B cell (primary cell): ENCODE measurements around the gene CD6. TPM values are rescaled to one million over a fixed set of nuclear protein-coding genes. Genes with fewer than 3 reads are reported as not detected.

Source experiments
- ATAC-seq: fragments of 200-7000 bp; cut with Tn5 transposase; one replicate; pipeline ENCODE4 v1.10.0; 2021; ENCODE audit warnings: low read depth, mild to moderate bottlenecking, moderate number of reproducible peaks, moderate library complexity
- CTCF ChIA-PET: fragments of 350-600 bp; sonication (Branson Sonifier 250); formaldehyde crosslinking; loops from one replicate; lab custom pipeline; 2021; ENCODE audit warnings: antibody characterized with exemption, inconsistent platforms; lab: Charles Lee
- POLR2A ChIA-PET: fragments of 350-600 bp; sonication (Branson Sonifier 250); formaldehyde crosslinking; loops from one replicate; lab custom pipeline; 2021; ENCODE audit warnings: antibody characterized with exemption; lab: Charles Lee
- DNase-seq: peaks from one replicate; pipeline ENCODE4 v3.0.0; 2013
- H2AFZ ChIP-seq: 2 replicates; pipeline ENCODE4 v1.6.1; 2012; ENCODE audit warnings: mild to moderate bottlenecking, low read depth, low read length; ENCODE audit not compliant: insufficient read depth, poor library complexity, severe bottlenecking
- H3K27ac ChIP-seq, 2 donors: 1 replicate in 1 of 2; 2 replicates in 1 of 2; pipeline ENCODE4 v1.5.1; 2012 to 2013; ENCODE audit warnings: low read length in 2 of 2, mild to moderate bottlenecking in 2 of 2, moderate library complexity in 1 of 2
- H3K27me3 ChIP-seq, 4 experiments: fragments of 200-600 bp in 1 of 4; sonication (generic) in 1 of 4; replicated peaks in 1 of 4; 1 replicate in 2 of 4; 2 replicates in 2 of 4; pipeline versions ENCODE4 v1.6.1 to v1.7.0; 2013 to 2016; ENCODE audit warnings: low read length in 3 of 4, mild to moderate bottlenecking in 2 of 4, mixed read lengths in 1 of 4, moderate library complexity in 1 of 4; ENCODE audit not compliant: insufficient read depth in 4 of 4, control insufficient read depth in 3 of 4; ENCODE audit errors: control extremely low read depth in 1 of 4
- H3K36me3 ChIP-seq, 2 experiments: replicated peaks in 1 of 2; 1 replicate in 1 of 2; 2 replicates in 1 of 2; pipeline versions ENCODE4 v1.6.1 to v1.7.1; 2013; ENCODE audit warnings: low read length in 1 of 2; ENCODE audit not compliant: insufficient read depth in 2 of 2, control insufficient read depth in 1 of 2; ENCODE audit errors: control extremely low read depth in 1 of 2, extremely low read depth in 1 of 2
- H3K4me1 ChIP-seq, 2 donors: fragments of 200-600 bp in 1 of 2; sonication (generic) in 1 of 2; 1 replicate in 1 of 2; 2 replicates in 1 of 2; pipeline versions ENCODE4 v1.5.1 to v1.6.1; 2013 to 2017; ENCODE audit warnings: low read length in 2 of 2; ENCODE audit not compliant: control insufficient read depth in 2 of 2, insufficient read depth in 2 of 2
- H3K4me2 ChIP-seq: replicated peaks from 2 replicates; pipeline ENCODE3; 2012; ENCODE audit warnings: mild to moderate bottlenecking, low read depth, low read length; ENCODE audit not compliant: poor library complexity, severe bottlenecking
- H3K4me3 ChIP-seq, 5 experiments: fragments of 200-600 bp in 1 of 5; sonication (generic) in 1 of 5; 1 replicate in 3 of 5; 2 replicates in 2 of 5; pipeline versions ENCODE4 v1.5.1 to v1.7.0; 2011 to 2016; ENCODE audit warnings: low read length in 4 of 5, mild to moderate bottlenecking in 4 of 5, low read depth in 2 of 5, control low read depth in 1 of 5, moderate library complexity in 1 of 5; ENCODE audit not compliant: insufficient read depth in 1 of 5; ENCODE audit errors: control extremely low read depth in 1 of 5, extremely low read depth in 1 of 5
- H3K79me2 ChIP-seq: fragments of 200-600 bp; sonication (generic); one replicate; pipeline ENCODE4 v1.6.0; 2016; ENCODE audit warnings: low read length; ENCODE audit not compliant: control insufficient read depth, insufficient read depth
- H3K9ac ChIP-seq: fragments of 200-600 bp; sonication (generic); 2 replicates; pipeline ENCODE4 v1.6.1; 2017; ENCODE audit warnings: mild to moderate bottlenecking, low read length, moderate library complexity
- H3K9me3 ChIP-seq, 3 donors: one replicate each; pipeline versions ENCODE4 v1.6.1 to v1.7.1; 2013; ENCODE audit warnings: low read length in 2 of 3; ENCODE audit not compliant: control insufficient read depth in 2 of 3, insufficient read depth in 1 of 3; ENCODE audit errors: control extremely low read depth in 1 of 3
- H4K20me1 ChIP-seq: 2 replicates; pipeline ENCODE4 v1.6.0; 2012; ENCODE audit warnings: mild to moderate bottlenecking, low read length; ENCODE audit not compliant: insufficient read depth, control insufficient read depth, poor library complexity, severe bottlenecking
- H3K27ac Mint-ChIP-seq: one replicate; pipeline ENCODE4 v1.8.0; 2021; ENCODE audit warnings: mixed read lengths
- H3K27me3 Mint-ChIP-seq: one replicate; pipeline ENCODE4 v1.8.0; 2021; ENCODE audit warnings: mixed read lengths
- H3K4me1 Mint-ChIP-seq: one replicate; pipeline ENCODE4 v1.8.0; 2021; ENCODE audit warnings: mixed read lengths
- H3K4me3 Mint-ChIP-seq: one replicate; pipeline ENCODE4 v1.8.0; 2021; ENCODE audit warnings: mixed read lengths
- H3K9me3 Mint-ChIP-seq: one replicate; pipeline ENCODE4 v1.8.0; 2022; ENCODE audit warnings: mixed read lengths; ENCODE audit not compliant: insufficient read depth
- EZH2 ChIP-seq: IDR thresholded peaks from 2 replicates; pipeline ENCODE4 v1.6.1; 2012; ENCODE audit warnings: borderline replicate concordance, low read depth, mild to moderate bottlenecking, moderate library complexity, low read length; ENCODE audit not compliant: insufficient read depth, poor library complexity, severe bottlenecking
- WGBS: methylation state at CpG from one replicate; pipeline ENCODE4 v1.1.5; 2013; ENCODE audit warnings: missing lambda C conversion rate; ENCODE audit not compliant: insufficient coverage; 5-methylcytosine and 5-hydroxymethylcytosine counted together
- intact Hi-C: fragments of 100-400 bp; cut with micrococcal nuclease; formaldehyde crosslinking; loops from one replicate; pipeline ENCODE4 v1.10.0; 2022
- polyA plus RNA-seq: library from polyadenylated mRNA; depleted of rRNA; stranded (reverse); fragments of >200 nt; gene quantifications from 2 replicates; pipeline ENCODE4 v1.2.3, GENCODE V29; 2012
- total RNA-seq, 2 donors: library from RNA; stranded (reverse); fragments of 120-200 nt in 1 of 2; gene quantifications; 1 replicate in 1 of 2; 2 replicates in 1 of 2; pipeline versions ENCODE4 v1.2.3 to v1.2.4, GENCODE V29; 2013 to 2022
- TF ChIP-seq, protein P1 (sequence below): fragments of 200-600 bp; IDR thresholded peaks from one replicate; pipeline ENCODE4 v1.8.0; 2022; ENCODE audit warnings: antibody characterized with exemption, mild to moderate bottlenecking

Gene CD6
- total and polyA plus RNA-seq, 2 donors (not counting 1 experiment from before 2014, with no cell fraction given): 9.3 to 13.6 TPM

DNA sequence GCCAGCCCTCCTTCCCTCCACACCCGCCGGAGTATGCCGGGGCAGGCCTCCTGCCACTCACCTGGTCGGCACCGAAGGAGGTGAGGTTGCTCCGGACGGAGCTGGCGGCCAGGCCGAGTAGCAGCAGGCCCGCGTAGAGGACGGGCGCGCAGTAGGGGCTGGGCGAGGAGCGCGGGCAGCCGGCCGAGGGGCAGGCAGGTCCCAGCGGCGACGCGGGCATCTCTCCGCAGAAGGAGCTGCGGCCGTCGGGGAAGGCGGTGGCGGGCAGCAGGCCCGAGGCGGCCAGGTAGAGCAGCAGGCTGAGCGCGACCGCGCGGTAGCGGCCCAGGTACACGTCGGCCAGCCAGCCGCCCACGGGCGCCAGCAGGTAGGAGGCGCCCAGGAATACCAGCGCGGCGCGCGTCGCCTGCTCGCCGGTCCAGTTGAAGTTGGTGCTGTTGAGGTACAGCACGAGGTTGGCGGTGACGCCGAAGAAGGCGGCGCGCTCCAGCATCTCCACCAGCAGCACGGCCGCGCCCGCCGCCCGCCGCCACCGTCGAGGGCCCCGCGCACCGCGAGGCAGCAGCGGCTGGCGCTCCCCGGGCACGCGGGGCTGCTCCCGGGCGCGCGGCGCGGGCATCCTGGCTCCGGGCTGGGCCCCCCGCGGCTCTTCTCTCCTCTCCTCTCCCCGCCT is 20.4 kb upstream of the CD6 start:
- POLR2A ChIA-PET: interaction anchor here (0.9 to 3.6 kb wide), 3 partner anchors 19 to 210 kb away, joined by 3 to 26 read pairs (median 5); partner anchors contain the start of gene TMEM109
- no peaks in the 10 kb centered on the region for H3K9me3 ChIP-seq
- intact Hi-C loops: loop anchor here (5.0 kb wide), 1 partner anchor 109 kb away; the partner anchor contains the start of gene CCDC86
- peaks cover 4 to 18% of the 10 kb centered on the region in 2 experiments for H3K36me3 ChIP-seq
- peak overlapping the region; percentile 100 for H3K4me2 ChIP-seq
- Mint-ChIP-seq H3K9me3 (no peaks in the 10 kb centered on the region), H3K27ac (peak overlapping the region; percentile 94), H3K27me3 (no peaks in the 10 kb centered on the region), H3K4me3 (peak overlapping the region; percentile 90), H3K4me1 (peaks cover 59% of the 10 kb centered on the region)
- peak overlapping the region; percentile 15 to 99 (median 81) for H3K4me3 ChIP-seq
- peak overlapping the region; percentile 88 for H3K9ac ChIP-seq
- H4K20me1 ChIP-seq: peaks cover 39% of the 10 kb centered on the region
- peaks cover 61% of the 10 kb centered on the region for H3K79me2 ChIP-seq
- peak; percentile 73 for DNase-seq
- TF ChIP-seq, protein P1, sequence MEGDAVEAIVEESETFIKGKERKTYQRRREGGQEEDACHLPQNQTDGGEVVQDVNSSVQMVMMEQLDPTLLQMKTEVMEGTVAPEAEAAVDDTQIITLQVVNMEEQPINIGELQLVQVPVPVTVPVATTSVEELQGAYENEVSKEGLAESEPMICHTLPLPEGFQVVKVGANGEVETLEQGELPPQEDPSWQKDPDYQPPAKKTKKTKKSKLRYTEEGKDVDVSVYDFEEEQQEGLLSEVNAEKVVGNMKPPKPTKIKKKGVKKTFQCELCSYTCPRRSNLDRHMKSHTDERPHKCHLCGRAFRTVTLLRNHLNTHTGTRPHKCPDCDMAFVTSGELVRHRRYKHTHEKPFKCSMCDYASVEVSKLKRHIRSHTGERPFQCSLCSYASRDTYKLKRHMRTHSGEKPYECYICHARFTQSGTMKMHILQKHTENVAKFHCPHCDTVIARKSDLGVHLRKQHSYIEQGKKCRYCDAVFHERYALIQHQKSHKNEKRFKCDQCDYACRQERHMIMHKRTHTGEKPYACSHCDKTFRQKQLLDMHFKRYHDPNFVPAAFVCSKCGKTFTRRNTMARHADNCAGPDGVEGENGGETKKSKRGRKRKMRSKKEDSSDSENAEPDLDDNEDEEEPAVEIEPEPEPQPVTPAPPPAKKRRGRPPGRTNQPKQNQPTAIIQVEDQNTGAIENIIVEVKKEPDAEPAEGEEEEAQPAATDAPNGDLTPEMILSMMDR: no peak
- no peak for TF ChIP-seq EZH2
- WGBS: 7% methylated on average over 82 of the region's 86 CpGs
- peak overlapping the region; percentile 91 for H2AFZ ChIP-seq
- CTCF ChIA-PET: interaction anchor here (0.8 to 3.1 kb wide), 8 partner anchors 8 to 180 kb away, joined by 3 to 14 read pairs (median 6); no protein-coding TSS in a partner anchor
- ATAC-seq: peak; percentile 11
- H3K27ac ChIP-seq: peak overlapping the region; percentile 91 to 98
- peaks cover 48 to 60% of the 10 kb centered on the region in 2 donors for H3K4me1 ChIP-seq
- no peaks in the 10 kb centered on the region for H3K27me3 ChIP-seq

DNA sequence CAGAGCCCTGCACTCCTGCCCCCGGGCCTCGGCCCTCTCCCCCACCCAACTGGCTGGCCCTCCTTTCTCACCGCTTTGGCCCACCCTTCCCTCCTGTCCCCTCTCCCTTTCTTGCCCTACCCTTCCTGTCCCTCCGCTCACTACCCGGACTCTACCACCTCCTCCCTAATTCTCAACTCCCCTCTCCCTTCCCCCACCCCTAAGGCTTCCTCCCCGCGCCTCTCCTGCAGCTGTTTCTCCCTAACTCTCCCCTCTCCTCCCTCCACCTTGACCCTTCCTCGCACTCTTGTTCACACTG is 19.9 kb upstream of the CD6 start:
- peak overlapping the region; percentile 90 for H3K4me3 Mint-ChIP-seq
- peak overlapping the region; percentile 91 for H2AFZ ChIP-seq
- peaks cover 48 to 62% of the 10 kb centered on the region in 2 donors for H3K4me1 ChIP-seq
- H4K20me1 ChIP-seq: peaks cover 34% of the 10 kb centered on the region
- H3K27me3 Mint-ChIP-seq: no peaks in the 10 kb centered on the region
- peak overlapping the region; percentile 94 for H3K27ac Mint-ChIP-seq
- peak overlapping the region; percentile 91 to 98 for H3K27ac ChIP-seq
- ChIA-PET POLR2A (interaction anchor here (0.7 to 3.6 kb wide), 4 partner anchors 19 to 125 kb away, joined by 3 to 26 read pairs (median 11); partner anchors contain the start of gene TMEM109), CTCF (interaction anchor here (0.8 to 3.1 kb wide), 4 partner anchors 9 to 36 kb away, joined by 3 to 14 read pairs (median 4); no protein-coding TSS in a partner anchor)
- no peak for DNase-seq
- H3K4me2 ChIP-seq: peak overlapping the region; percentile 100
- H3K4me1 Mint-ChIP-seq: peaks cover 55% of the 10 kb centered on the region
- peaks cover 2 to 14% of the 10 kb centered on the region in 2 experiments for H3K36me3 ChIP-seq
- H3K9me3 ChIP-seq: no peaks in the 10 kb centered on the region
- H3K4me3 ChIP-seq: peak overlapping the region; percentile 53 to 99 (median 81)
- peak; percentile 8 for ATAC-seq
- TF ChIP-seq, protein P1: no peak
- no peak for TF ChIP-seq EZH2
- H3K9me3 Mint-ChIP-seq: no peaks in the 10 kb centered on the region
- 1% methylated on average over 8 of the region's 8 CpGs for WGBS
- H3K79me2 ChIP-seq: peaks cover 56% of the 10 kb centered on the region
- no peaks in the 10 kb centered on the region for H3K27me3 ChIP-seq
- intact Hi-C loops: loop anchor here (5.0 kb wide), 1 partner anchor 109 kb away; the partner anchor contains the start of gene CCDC86
- peak overlapping the region; percentile 88 for H3K9ac ChIP-seq
